ENCODE results near the gene ABCB6.

Gene ABCB6

DNA sequence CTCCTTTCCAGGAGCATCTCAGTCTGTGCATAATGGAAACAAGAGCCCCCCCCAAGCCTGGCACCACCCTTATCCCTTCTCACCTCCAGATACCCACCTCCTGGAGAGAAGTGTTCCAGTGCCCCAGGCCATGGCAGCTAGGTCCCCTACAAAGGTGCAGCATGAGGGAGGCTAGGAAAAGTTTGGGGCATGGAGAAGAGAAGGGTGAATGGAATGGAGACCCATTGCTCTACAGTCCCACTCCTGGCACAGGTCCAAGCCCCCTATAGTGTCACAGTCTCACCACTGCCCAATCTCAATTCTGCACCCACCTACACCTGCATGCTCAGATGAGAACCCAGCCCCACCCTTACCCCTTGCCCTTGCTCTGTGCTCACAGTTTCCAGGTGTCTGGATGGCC is 49.8 kb downstream of the ABCB6 start:
- no peak for DNase-seq (ENCODE audit: low read depth)

- no peak for DNase-seq (ENCODE audit: low read depth)
Observed at GRCh38 chr2:219168526-219168925, 50.2 kb downstream of the ABCB6 start.

DNA sequence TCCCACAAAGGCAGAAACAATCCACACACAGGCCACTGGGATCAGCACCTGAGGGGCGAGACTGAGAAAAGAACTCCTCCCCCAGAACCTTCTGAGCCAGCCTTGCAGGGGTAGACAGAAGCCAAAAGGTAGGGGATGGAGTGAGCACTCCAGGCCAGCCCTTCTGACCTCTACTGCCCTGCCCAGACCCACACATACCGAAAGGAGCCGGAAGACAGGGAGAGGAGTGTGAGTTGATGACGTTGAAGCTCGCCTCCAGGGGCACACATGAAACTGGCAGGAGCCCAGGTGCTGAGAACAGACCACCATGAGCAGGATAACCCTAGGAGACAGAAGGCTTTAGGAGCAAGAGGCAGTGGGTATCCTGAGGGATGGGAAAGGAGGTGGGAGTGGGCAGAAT is 50.8 kb downstream of the ABCB6 start:
- DNase-seq (ENCODE audit: low read depth) = no peak

- DNase-seq (ENCODE audit: low read depth) = no peak
Observed at GRCh38 chr2:219165058-219165911, 53.5 kb downstream of the ABCB6 start.

- DNase-seq (ENCODE audit: low read depth) = no peak
Observed at GRCh38 chr2:219163156-219163555, 55.6 kb downstream of the ABCB6 start.

- DNase-seq (ENCODE audit: low read depth) = no peak
Observed at GRCh38 chr2:219161097-219161496, 57.7 kb downstream of the ABCB6 start.

- DNase-seq (ENCODE audit: low read depth) = peak; percentile 94
Observed at GRCh38 chr2:219160186-219161017, 58.4 kb downstream of the ABCB6 start, which contains the start of gene NHEJ1. Gene NHEJ1, minus strand, starts transcription at chr2:219160815. Its CDS starts 2,453 bp downstream, at chr2:219158362.

Measured in stimulated activated CD8-positive, alpha-beta memory T cell treated with anti-CD3 and anti-CD28 coated beads, Interleukin-7, amount 100 ng/mL, for 24 hours (primary cell).